Skeletal muscle satellite cell (primary cell): Measurements from ENCODE around the gene BCOR. TPM values are rescaled to one million over a fixed set of nuclear protein-coding genes. Genes with fewer than 3 reads are reported as not detected.

ENCODE experiments used
- H3K27me3 ChIP-seq: 2 replicates; pipeline ENCODE4 v1.7.0; 2013; ENCODE audit warnings: low read length; ENCODE audit not compliant: control insufficient read depth, insufficient read depth
- H3K36me3 ChIP-seq: 2 replicates; pipeline ENCODE4 v1.7.0; 2013; ENCODE audit warnings: mild to moderate bottlenecking, control low read depth, low read length; ENCODE audit not compliant: insufficient read depth
- H3K4me1 ChIP-seq: 2 replicates; pipeline ENCODE4 v1.7.0; 2013; ENCODE audit warnings: low read length; ENCODE audit not compliant: control insufficient read depth, insufficient read depth
- H3K4me2 ChIP-seq: 2 replicates; pipeline ENCODE4 v1.7.0; 2013; ENCODE audit warnings: mild to moderate bottlenecking, low read length
- H3K4me3 ChIP-seq: 2 replicates; pipeline ENCODE4 v1.7.0; 2013; ENCODE audit warnings: low read length
- H3K9ac ChIP-seq: 2 replicates; pipeline ENCODE4 v1.7.0; 2013; ENCODE audit warnings: mild to moderate bottlenecking, low read depth, low read length, moderate library complexity
- H3K9me3 ChIP-seq: replicated peaks from 2 replicates; pipeline ENCODE4 v1.7.0; 2013; ENCODE audit warnings: mild to moderate bottlenecking, control low read depth, low read length
- total RNA-seq: library from RNA; depleted of rRNA; stranded (reverse); fragments of >200 nt; gene quantifications from 2 replicates; pipeline ENCODE4 v1.2.3, GENCODE V29; 2012; rRNA removed

The BCOR gene
- total RNA-seq, result 5.6 and 7.0 TPM in 2 replicates

DNA sequence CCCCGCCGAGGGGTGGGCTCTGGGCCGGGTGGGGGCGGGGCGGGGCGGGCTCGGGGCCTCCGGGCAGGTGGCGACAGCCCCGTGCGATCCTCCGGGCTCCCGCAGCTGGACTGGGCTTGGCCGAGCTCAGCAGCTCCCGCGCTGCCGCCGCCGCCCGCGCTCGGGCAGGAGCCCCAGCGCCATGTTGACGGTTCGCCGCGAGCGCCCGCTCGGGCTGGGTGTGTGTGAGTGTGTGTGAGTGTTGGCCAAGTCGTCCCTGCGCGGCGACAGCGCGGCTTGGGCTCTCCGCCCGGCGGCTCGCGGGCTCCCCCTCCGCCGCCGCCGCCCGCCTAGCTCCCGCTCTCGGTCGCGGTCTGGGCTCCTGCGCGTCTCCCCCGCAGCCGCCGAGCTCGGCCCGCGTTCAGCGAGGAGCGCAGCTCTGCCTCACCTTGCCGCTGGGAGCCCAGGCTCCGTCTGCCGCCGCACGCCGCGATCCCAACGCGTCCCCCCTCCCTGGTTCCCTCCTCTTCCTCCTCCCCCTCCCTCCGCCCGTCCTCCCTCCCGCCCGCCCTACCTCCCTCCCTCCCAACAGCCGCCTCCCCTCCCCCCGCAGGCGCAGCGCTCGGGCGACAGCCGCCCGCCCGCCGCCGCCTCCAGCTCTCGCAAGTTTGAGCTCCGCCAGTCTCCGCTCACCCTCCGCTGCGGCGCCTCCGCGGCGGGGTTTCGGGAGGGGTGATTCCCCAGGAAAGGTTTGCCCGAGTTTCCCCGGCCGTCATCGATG lies at the start of gene BCOR:
BCOR (minus strand) TSS at position 455 of the 760 bp plus-strand sequence. CDS start 20,029 bp downstream, outside the sequence.
- H3K9me3 ChIP-seq, result no peaks in the 10 kb centered on the region
- no peaks in the 10 kb centered on the region for H3K36me3 ChIP-seq
- peaks cover 23% of the 10 kb centered on the region for H3K27me3 ChIP-seq
- peak within 1 kb of the TSS; percentile 81 for H3K9ac ChIP-seq
- H3K4me1 ChIP-seq, result peaks cover 9% of the 10 kb centered on the region
- peak within 1 kb of the TSS; percentile 77 for H3K4me3 ChIP-seq
- H3K4me2 ChIP-seq, result peak within 1 kb of the TSS; percentile 91

- Histone ChIP-seq H3K9me3 (no peaks in the 10 kb centered on the region), H3K36me3 (no peaks in the 10 kb centered on the region), H3K4me2 (no peak overlapping the region), H3K27me3 (peaks cover 54% of the 10 kb centered on the region), H3K9ac (no peak overlapping the region), H3K4me1 (peaks cover 16% of the 10 kb centered on the region), H3K4me3 (no peak overlapping the region)
These were observed 49.6 kb upstream of the BCOR start for GRCh38 chrX:40147126-40147952.

- H3K9me3 ChIP-seq, result no peaks in the 10 kb centered on the region
- peaks cover 49% of the 10 kb centered on the region for H3K27me3 ChIP-seq
- H3K4me3 ChIP-seq, result peak overlapping the region; percentile 75
- H3K9ac ChIP-seq, result peak overlapping the region; percentile 75
- peaks cover 8% of the 10 kb centered on the region for H3K4me1 ChIP-seq
- peak overlapping the region; percentile 92 for H3K4me2 ChIP-seq
- H3K36me3 ChIP-seq, result no peaks in the 10 kb centered on the region
These were observed 48.7 kb upstream of the BCOR start for GRCh38 chrX:40146262-40147125.

DNA sequence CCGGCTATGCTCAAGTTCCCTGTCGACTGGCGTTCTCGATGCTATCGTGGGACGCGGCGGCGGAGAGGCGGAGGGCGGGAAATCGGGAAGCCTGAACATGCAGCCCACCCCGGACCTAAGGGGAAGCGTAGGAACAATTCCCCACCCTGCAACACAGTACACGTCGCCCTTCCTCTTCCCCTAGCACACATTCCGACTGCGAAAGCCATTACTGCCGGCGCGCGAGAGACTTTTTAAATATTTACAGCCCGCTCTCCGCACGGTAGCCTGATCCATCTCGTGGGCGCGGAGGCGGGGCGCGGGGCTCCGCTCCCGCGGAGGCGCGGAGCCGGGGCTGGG lies 48.1 kb upstream of the BCOR start:
- H3K9ac ChIP-seq, result peak overlapping the region; percentile 75

GRCh38 chrX:40145001-40145922 lies 47.5 kb upstream of the BCOR start:
- peak overlapping the region; percentile 92 for H3K4me2 ChIP-seq
- peak overlapping the region; percentile 75 for H3K9ac ChIP-seq
- H3K9me3 ChIP-seq, result no peaks in the 10 kb centered on the region
- peaks cover 6% of the 10 kb centered on the region for H3K4me1 ChIP-seq
- peak overlapping the region; percentile 75 for H3K4me3 ChIP-seq
- H3K27me3 ChIP-seq, result peaks cover 39% of the 10 kb centered on the region
- no peaks in the 10 kb centered on the region for H3K36me3 ChIP-seq

More for the DNA sequence above, 48.1 kb upstream of the BCOR start:
- H3K9me3 ChIP-seq, result no peaks in the 10 kb centered on the region
- H3K4me1 ChIP-seq, result peaks cover 6% of the 10 kb centered on the region
- peaks cover 43% of the 10 kb centered on the region for H3K27me3 ChIP-seq
- H3K4me3 ChIP-seq, result peak overlapping the region; percentile 75
- peak overlapping the region; percentile 92 for H3K4me2 ChIP-seq
- H3K36me3 ChIP-seq, result no peaks in the 10 kb centered on the region

DNA sequence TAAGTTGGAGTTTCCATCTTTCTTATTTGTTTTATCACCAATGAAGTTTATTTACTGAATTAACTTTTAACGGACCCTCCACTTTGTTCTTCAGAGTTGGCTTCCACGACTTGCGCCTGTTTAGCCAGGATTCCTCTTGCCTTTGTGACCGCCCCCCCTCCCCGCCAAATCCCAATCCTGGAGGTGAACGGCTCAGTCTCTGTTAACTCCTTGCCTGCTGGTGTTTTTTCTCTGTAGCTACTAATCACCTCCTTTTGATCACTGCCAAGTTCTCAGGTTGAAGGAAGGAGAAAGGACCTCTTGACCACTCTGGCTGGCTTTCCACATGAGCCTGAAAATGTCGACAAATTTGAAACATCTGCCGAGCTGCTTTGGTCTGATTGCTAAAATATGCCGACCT lies 46.8 kb upstream of the BCOR start:
- H3K36me3 ChIP-seq, result no peaks in the 10 kb centered on the region
- H3K4me1 ChIP-seq, result peaks cover 6% of the 10 kb centered on the region
- H3K4me2 ChIP-seq, result peak overlapping the region; percentile 92
- H3K27me3 ChIP-seq, result peaks cover 39% of the 10 kb centered on the region
- H3K4me3 ChIP-seq, result no peak overlapping the region
- peak overlapping the region; percentile 75 for H3K9ac ChIP-seq
- no peaks in the 10 kb centered on the region for H3K9me3 ChIP-seq

GRCh38 chrX:40143987-40144386 lies 46.2 kb upstream of the BCOR start:
- Histone ChIP-seq H3K4me2 (no peak overlapping the region), H3K4me1 (peaks cover 6% of the 10 kb centered on the region), H3K9me3 (no peaks in the 10 kb centered on the region), H3K27me3 (peaks cover 35% of the 10 kb centered on the region), H3K9ac (no peak overlapping the region), H3K4me3 (no peak overlapping the region), H3K36me3 (no peaks in the 10 kb centered on the region)

DNA sequence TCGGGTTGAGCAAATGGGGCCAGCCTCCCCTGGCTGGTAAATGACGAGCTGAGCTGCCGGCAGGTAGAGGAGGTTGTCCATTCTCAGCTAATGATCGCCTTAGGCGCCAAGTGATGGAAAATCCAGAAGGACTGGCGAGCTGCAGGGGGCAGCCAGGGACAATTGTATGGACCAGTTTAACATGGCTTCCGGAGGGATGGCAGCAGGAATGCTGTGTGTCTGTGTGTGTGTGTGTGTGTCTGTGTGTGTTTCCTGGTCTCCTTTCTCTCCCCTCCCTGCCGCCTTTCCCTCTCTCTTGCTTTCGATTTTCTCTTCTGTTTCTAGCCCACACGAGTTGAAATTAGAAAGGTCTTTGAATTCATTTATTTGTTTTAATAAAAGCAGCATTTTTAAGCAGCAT lies 45.2 kb upstream of the BCOR start:
- peaks cover 26% of the 10 kb centered on the region for H3K27me3 ChIP-seq
- no peaks in the 10 kb centered on the region for H3K36me3 ChIP-seq

DNA sequence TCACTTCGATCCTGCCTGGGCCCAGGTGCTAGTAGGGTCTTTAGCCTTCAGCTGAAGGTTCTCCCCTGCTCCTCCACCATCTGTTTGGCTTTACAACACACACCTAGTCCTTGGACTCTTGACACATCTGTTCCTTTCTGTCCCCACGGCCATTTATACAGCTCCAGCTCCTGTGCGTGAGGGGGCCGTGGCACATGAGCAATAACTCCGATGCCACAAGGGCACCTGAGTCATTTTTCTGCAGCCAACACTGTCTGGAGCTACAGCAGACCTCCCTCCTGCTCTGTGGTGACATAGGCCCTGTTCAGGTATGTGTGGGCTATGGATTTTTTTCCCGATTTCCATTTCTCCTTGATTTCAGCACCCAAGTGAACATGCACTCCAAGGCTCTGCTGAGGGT lies 44.7 kb upstream of the BCOR start:
- peaks cover 21% of the 10 kb centered on the region for H3K27me3 ChIP-seq
- H3K4me2 ChIP-seq, result no peak overlapping the region
- H3K36me3 ChIP-seq, result no peaks in the 10 kb centered on the region
- H3K4me3 ChIP-seq, result no peak overlapping the region
- no peaks in the 10 kb centered on the region for H3K9me3 ChIP-seq
- no peak overlapping the region for H3K9ac ChIP-seq
- H3K4me1 ChIP-seq, result peaks cover 6% of the 10 kb centered on the region

More for the DNA sequence above, 45.2 kb upstream of the BCOR start:
- peaks cover 6% of the 10 kb centered on the region for H3K4me1 ChIP-seq
- H3K9ac ChIP-seq, result no peak overlapping the region
- no peak overlapping the region for H3K4me3 ChIP-seq
- no peak overlapping the region for H3K4me2 ChIP-seq
- H3K9me3 ChIP-seq, result no peaks in the 10 kb centered on the region

DNA sequence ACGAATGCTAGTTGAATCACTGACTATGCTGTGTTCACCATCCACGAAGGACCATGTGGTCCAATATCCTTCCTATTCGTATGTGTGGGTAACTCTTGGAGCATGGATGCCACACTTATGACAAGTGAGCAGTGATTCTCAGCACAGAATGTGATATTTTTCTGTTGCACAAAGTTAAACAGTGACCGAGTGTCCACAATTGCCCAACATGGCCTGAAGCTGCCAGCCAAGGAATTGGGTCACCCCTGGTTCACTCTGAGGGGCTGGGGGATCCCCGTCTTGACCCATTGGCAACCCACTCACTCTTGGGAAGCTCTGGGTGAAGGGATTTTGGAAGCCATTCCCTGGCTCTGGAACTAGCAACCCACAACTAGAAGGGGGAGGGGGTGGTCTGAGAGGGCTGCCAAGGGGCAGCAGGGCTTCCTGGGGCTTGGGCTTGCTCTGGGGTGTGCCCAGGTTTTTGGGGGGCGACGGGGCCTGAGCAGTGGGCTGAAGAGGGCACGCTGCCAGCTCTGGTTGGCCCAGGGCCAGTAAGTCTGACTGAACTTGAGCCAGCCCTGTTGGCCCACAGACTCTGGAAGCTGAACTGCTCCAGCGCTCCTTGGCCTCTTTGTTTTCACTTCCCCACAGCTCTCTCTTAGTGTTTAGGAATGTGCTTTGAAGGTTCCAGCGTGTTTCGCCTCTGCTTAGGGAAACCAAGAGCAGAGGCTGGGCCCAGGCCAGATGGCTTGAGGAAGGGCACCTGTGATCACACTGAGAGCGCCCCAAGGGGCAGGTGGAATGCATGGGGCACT lies 43.1 kb upstream of the BCOR start:
- Histone ChIP-seq H3K9ac (no peak overlapping the region), H3K36me3 (no peaks in the 10 kb centered on the region), H3K4me1 (peaks cover 6% of the 10 kb centered on the region), H3K27me3 (peaks cover 16% of the 10 kb centered on the region), H3K9me3 (no peaks in the 10 kb centered on the region), H3K4me3 (no peak overlapping the region), H3K4me2 (no peak overlapping the region)
